ENCODE data around the gene WFS1. TPM values are rescaled to one million over a fixed set of nuclear protein-coding genes. Genes with fewer than 3 reads are reported as not detected.

The WFS1 gene
- total and polyA plus RNA-seq, 2 of the 4 experiments (the other 2 are of a cell fraction), result 9.7 to 42.4 TPM

DNA sequence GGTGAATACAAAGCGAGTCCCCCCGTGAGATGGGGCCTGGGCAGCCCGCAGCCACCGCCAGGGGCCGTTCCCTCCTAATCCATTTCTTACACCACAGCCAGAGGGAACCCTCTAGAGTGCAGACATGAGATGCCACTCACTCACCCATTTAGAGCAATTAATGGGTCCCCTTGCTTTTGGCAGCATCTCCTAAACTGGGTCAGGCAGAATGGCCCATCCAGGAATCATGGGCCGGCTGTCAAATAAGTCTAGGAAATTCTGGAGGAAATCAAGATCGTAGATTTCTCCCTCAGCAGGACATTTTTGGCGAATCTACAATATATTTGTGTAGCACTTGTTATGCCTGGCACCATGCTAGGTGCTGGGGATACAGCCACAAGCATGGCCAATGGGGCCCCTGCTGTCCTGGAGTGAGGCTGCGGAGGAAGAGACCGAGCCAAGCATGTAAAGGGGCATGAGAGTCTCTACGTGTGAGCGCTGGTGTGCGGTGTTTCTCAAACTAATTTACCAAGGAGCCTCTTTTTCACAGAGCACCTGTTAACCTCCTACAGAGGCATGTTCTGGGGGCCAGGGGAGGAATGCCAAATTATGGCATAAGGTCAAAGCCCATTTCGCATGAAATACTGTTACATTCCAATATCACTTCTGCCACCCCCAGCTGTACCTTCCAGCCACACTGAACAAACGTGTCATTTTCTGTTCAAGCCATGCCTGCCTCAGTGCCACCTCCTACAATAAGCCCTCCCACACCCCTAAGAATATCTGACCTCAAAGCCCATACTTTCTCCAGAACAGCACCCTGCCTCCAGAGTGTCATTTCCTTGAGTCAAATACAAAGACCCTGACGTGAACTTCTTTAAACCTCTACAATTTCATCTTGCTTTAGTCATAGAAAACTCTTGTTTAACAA, 41.2 kb upstream of the WFS1 start:
- no peaks in the 10 kb centered on the region for H3K4me1 ChIP-seq (ENCODE audit: control insufficient read depth, insufficient read depth, low read length)
- H2AFZ ChIP-seq (replicated peaks; ENCODE audit: low read length, poor library complexity), result peak overlapping the region; percentile 43
- in situ Hi-C loops (cut with MboI; ENCODE audit: low sequenced_read_pairs), result no loop called here
- H2BK15ac ChIP-seq (ENCODE audit: low read depth, low read length), result no peak overlapping the region
- no peak overlapping the region for H2BK5ac ChIP-seq (ENCODE audit: low read depth, low read length, poor library complexity, severe bottlenecking)
- no peak overlapping the region for H2AK5ac ChIP-seq (ENCODE audit: low read depth, low read length)
- no peak overlapping the region for H2BK20ac ChIP-seq (ENCODE audit: low read depth, low read length)
- no peaks in the 10 kb centered on the region for H4K20me1 ChIP-seq (ENCODE audit: insufficient read depth, low read length)
- no peak overlapping the region for H3K4me2 ChIP-seq (ENCODE audit: low read depth, low read length)
- DNase-seq (no peak), ATAC-seq (ENCODE audit: low read depth) (no peak)
- no TSS peak for BruUV-seq (replicated peaks)
- no peak overlapping the region for H3K4ac ChIP-seq (ENCODE audit: low read depth, low read length)
- H4K8ac ChIP-seq (ENCODE audit: low read depth in 2 of 2, low read length in 2 of 2), result no peak overlapping the region
- dilution Hi-C loops (cut with HindIII; ENCODE audit: low sequenced_read_pairs, unreplicated experiment), result no loop called here
- no peak overlapping the region for H3K18ac ChIP-seq (ENCODE audit: low read depth, low read length)
- no peak overlapping the region for H3K4me3 ChIP-seq (ENCODE audit: insufficient read depth, low read depth, low read length)
- H3K23ac ChIP-seq (ENCODE audit: low read depth, low read length), result no peak overlapping the region
- POLR2A ChIA-PET (ENCODE audit: unreplicated experiment), result no interaction called here
- H4K5ac ChIP-seq (ENCODE audit: low read depth, low read length), result no peak overlapping the region
- no peak overlapping the region for H3K9ac ChIP-seq (ENCODE audit: low read depth, low read length)
- H4K91ac ChIP-seq (ENCODE audit: insufficient read depth, low read depth, low read length), result no peak overlapping the region
- H3K9me1 ChIP-seq (ENCODE audit: insufficient read depth, low read length), result no peaks in the 10 kb centered on the region
- H3K27ac ChIP-seq (ENCODE audit: insufficient read depth, low read length), result no peak overlapping the region
- intact Hi-C loops (cut with micrococcal nuclease), result no loop called here
- no peak overlapping the region for H2AK9ac ChIP-seq (replicated peaks; ENCODE audit: low read depth, low read length, poor library complexity)
- H3K9me3 ChIP-seq (ENCODE audit: control insufficient read depth, insufficient read depth, low read length), result no peaks in the 10 kb centered on the region
- CTCF ChIA-PET, result no interaction called here
- no peak overlapping the region for H3K14ac ChIP-seq (replicated peaks; ENCODE audit: low read depth, low read length)
- no peak overlapping the region for H2BK120ac ChIP-seq (ENCODE audit: low read depth, low read length)
- no peaks in the 10 kb centered on the region for H3K36me3 ChIP-seq (ENCODE audit: control insufficient read depth, insufficient read depth, low read length)
- H3K27me3 ChIP-seq (ENCODE audit: control insufficient read depth, insufficient read depth, low read length), result no peaks in the 10 kb centered on the region; the same call in 1 of the 2 replicates
- WGBS, 2 experiments (ENCODE audit: extremely low coverage in 2 of 2, insufficient read length in 1 of 2), result 7% methylated on average over 3 of the region's 16 CpGs; no CpG with 5 or more reads in 1 of the 2 experiments
- no peaks in the 10 kb centered on the region for H3K79me1 ChIP-seq (ENCODE audit: low read depth in 1 of 2, low read length in 2 of 2)
- no peak overlapping the region for H3K56ac ChIP-seq (ENCODE audit: extremely low read depth, insufficient read depth, low read length)
- TF ChIP-seq MAFK (IDR thresholded peaks at IDR 0.05; ENCODE audit: low read depth, low read length) (no peak), CEBPB (IDR thresholded peaks at IDR 0.05; ENCODE audit: low read depth, low read length) (no peak), MXI1 (IDR thresholded peaks at IDR 0.05; ENCODE audit: borderline replicate concordance, low read depth, low read length) (no peak), RAD21 (IDR thresholded peaks at IDR 0.05; ENCODE audit: low read length) (no peak), SMC3 (IDR thresholded peaks at IDR 0.05; ENCODE audit: low read depth, low read length) (no peak), RCOR1 (IDR thresholded peaks at IDR 0.05; ENCODE audit: insufficient replicate concordance, low read length) (no peak), NFE2L2 (IDR thresholded peaks at IDR 0.05; ENCODE audit: low read depth, low read length) (no peak), RFX5 (IDR thresholded peaks at IDR 0.05; ENCODE audit: low read depth, low read length) (no peak), POLR2A (IDR thresholded peaks at IDR 0.05; ENCODE audit: low read depth, low read length) (no peak), FOS (IDR thresholded peaks at IDR 0.05; ENCODE audit: low read depth, low read length) (no peak), MAZ (IDR thresholded peaks at IDR 0.05; ENCODE audit: borderline replicate concordance, low read depth, low read length) (no peak), CHD1 (IDR thresholded peaks at IDR 0.05; ENCODE audit: low read depth, low read length) (no peak), BHLHE40 (IDR thresholded peaks at IDR 0.05; ENCODE audit: low read depth, low read length) (no peak)
- TF ChIP-seq, protein P1, sequence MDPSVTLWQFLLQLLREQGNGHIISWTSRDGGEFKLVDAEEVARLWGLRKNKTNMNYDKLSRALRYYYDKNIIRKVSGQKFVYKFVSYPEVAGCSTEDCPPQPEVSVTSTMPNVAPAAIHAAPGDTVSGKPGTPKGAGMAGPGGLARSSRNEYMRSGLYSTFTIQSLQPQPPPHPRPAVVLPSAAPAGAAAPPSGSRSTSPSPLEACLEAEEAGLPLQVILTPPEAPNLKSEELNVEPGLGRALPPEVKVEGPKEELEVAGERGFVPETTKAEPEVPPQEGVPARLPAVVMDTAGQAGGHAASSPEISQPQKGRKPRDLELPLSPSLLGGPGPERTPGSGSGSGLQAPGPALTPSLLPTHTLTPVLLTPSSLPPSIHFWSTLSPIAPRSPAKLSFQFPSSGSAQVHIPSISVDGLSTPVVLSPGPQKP (IDR thresholded peaks at IDR 0.05; ENCODE audit: borderline replicate concordance, low read depth, low read length), result no peak
- TF ChIP-seq, protein P2, sequence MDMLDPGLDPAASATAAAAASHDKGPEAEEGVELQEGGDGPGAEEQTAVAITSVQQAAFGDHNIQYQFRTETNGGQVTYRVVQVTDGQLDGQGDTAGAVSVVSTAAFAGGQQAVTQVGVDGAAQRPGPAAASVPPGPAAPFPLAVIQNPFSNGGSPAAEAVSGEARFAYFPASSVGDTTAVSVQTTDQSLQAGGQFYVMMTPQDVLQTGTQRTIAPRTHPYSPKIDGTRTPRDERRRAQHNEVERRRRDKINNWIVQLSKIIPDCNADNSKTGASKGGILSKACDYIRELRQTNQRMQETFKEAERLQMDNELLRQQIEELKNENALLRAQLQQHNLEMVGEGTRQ (IDR thresholded peaks at IDR 0.05; ENCODE audit: low read depth, low read length), result no peak

Measured in IMR-90 (cell line).